Stimulated activated CD4-positive, alpha-beta T cell treated with anti-CD3 and anti-CD28 coated beads, Interleukin-4, amount 100 ng/mL, for 1 hour (primary cell): ENCODE measurements around the gene CENPM.

ENCODE experiments used
- DNase-seq: peaks from one replicate; pipeline ENCODE4 v3.0.0-alpha.2; 2020

CENPM gene

GRCh38 chr22:41892721-41893120, 54.2 kb downstream of the CENPM start:
- DNase-seq = no peak

DNA sequence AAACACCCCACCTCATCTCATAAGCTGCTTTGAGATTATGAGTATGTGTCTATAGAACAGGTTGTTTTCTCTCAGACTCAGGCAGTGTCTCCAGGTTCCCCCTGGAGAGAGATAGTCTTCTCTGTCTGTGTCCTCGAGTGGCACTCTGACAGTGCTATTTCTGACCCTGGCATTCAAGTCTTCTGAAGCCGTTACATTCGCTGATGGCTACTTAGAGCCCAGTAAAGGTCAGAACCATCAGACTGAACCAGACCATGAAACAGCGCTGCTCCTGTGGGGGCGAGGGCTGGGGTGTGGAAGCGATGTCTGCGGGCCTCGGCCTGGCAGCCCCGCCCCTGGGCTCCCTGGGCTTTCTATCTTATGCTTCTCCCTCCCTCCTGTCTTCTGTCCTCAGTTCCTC, 55.5 kb downstream of the CENPM start:
- DNase-seq = no peak
